HK-2 (cell line): ENCODE data around the gene SART3.

Source experiments
- DNase-seq: peaks from one replicate; pipeline ENCODE4 v3.0.0-alpha.2; 2018; ENCODE audit not compliant: unreplicated experiment

Gene SART3

DNA sequence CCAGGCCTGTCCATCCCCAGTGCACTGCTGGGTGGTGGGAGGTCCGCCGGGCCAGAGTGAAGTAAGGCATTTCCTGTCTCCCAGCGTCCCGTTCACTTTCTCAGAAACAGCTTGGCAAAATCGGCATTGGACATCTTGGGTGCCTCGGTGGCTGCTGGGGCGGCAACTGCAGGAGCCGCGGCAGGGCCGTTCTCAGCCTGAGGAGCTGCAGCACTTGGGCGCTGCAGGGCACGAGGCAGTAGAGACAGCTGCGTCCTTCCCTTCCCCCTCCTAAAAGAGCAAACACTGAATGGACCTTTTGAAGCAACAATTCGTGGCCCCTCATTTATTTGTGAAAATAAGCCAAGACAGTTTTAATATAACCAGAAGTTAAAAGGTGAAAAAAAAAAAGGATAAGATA is 37.6 kb downstream of the SART3 start:
- DNase-seq, result no peak

DNA sequence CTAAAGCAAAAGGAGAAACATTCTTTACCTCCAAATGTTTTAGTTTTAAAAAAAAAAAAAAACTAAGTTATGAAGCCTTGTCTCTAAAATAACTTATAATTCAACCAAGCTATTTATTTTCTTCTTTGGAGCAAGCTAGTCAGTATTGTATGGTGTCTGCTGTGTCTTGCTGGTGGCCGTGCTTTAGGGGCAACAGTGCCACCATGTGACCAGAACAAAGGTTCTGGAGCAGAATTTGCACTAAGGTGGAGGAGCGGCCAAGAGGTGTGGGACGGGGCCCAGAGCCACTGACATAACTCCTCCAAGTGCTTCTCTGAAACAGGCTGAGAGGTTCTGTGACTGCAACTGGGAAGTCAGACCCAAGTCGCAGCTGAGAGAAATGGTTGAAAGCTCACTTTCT is 41.4 kb downstream of the SART3 start:
- DNase-seq, result no peak

DNA sequence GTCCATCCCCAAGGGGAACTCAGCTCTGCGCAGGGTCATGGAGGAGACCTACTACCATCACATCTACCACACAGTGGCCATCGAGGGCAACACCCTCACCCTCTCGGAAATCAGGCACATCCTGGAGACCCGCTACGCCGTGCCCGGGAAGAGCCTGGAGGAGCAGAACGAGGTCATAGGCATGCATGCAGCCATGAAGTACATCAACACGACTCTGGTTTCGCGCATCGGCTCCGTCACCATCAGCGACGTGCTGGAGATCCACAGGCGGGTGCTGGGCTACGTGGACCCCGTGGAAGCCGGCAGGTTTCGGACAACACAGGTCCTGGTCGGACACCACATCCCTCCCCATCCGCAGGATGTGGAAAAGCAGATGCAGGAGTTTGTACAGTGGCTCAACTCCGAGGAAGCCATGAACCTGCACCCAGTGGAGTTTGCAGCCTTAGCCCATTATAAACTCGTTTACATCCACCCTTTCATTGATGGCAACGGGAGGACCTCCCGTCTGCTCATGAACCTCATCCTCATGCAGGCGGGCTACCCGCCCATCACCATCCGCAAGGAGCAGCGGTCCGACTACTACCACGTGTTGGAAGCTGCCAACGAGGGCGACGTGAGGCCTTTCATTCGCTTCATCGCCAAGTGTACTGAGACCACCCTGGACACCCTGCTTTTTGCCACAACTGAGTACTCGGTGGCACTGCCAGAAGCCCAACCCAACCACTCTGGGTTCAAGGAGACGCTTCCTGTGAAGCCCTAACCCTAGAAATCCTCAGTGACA is 42.1 kb downstream of the SART3 start:
- DNase-seq, result no peak

DNA sequence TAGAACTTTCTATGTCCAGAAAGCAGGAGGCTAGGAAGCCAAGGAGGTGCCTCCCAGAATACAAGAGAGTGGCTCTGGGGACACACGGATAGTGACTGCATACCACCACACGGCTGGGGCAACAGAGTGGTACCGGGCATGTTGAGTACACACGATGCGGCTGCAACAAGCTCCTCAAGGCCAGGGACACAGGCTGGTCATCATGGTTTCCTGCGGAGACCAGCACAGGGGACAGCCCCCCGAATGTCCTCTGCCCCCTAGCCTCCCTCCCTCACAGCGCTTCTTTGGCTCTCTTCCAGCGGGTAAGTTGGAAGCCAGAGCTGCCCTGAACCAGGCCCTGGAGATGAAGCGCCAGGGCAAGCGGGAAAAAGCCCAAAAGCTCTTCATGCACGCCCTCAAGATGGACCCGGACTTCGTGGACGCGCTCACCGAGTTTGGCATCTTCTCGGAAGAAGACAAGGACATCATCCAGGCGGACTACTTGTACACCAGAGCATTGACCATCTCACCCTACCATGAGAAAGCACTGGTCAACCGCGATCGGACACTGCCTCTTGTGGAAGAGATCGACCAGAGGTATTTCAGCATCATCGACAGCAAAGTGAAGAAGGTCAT is 42.8 kb downstream of the SART3 start:
- DNase-seq, result no peak

DNA sequence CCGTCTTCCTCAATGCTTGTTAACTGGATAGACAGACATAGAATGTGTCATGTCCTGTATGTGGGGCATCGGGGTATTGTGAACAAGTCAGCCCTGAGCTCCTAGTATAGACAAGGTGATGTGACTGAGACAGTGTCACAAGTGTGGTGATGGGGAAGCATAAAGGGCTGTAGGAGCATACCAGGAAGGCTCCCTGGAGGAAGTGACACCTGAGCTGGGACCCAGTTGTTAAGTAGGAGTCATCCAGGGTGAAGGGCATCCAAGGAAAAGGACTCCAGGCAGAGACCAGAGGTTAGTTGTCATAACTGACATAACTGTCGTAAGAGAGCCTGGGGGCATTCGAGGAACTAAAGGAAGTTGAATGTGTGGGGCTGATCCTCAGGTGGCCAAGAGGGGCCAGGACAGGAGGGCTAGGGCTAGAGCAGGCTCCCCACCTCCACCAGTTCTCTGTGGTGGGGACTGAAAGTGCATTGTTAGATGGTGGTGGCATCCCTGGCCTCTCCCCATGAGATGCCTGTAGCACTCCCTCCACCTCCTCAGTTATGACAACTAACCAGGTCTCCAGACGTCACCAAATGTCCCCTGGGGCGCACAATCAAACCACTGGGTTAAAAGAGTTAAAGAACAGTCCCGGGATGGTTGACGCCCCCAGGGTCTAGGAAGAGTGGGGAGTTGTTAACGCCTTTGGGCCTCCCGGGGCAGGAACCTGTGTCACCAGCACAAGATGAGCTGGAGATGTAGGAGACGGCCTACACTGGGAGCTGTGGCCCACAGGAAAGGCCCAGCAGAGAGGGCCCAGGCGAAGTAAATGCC is 43.5 kb downstream of the SART3 start:
- no peak for DNase-seq

DNA sequence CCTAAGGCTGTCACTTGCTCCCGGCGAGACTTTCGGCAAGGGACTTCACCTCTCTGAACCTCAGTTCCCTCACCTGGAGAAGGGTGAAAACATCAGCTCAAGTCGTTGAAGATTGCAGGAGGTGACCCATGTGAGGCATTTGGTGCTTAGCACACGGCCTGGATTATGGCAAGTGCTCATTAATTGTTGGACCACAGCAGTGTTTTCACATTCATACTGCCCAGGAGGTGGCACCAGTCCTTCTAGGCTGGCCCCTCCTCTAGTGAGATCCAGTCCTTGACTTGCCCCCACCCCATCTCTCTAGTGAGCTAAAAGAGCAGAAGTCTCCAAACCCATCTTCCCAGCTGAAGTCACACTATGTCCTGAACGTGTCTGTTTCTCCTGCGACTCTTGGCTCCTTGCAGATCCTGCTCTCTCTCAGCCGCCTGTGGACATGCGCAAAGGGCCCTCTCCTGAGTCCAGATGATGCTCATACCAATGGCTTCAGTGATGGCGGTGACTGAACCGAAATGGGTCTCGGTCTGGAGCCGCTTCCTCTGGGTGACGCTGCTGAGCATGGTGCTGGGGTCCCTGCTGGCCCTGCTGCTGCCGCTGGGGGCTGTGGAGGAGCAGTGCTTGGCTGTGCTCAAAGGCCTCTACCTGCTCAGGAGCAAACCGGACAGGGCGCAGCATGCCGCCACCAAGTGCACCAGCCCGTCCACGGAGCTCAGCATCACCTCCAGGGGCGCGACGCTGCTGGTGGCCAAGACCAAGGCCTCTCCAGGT is 44.3 kb downstream of the SART3 start:
- no peak for DNase-seq

DNA sequence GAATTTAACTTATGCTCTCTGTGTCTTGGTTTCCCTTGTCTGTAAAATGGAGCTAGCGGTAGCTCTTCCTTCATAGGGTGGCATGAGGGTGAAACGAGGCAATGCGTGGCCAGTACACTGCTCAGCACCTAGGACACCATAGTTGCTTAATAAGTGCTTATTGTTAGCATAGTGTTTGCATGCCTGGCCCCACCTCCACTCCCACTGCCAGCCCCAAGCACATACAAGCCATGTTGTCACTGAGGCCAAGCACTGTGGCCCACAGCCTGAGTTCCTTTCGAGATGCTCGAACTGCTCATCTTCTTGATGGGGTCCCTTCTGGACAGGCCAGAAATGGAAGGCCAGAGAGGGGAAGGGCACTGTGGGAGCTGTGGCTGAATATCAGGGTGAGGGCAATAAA is 45.1 kb downstream of the SART3 start:
- no peak for DNase-seq

DNA sequence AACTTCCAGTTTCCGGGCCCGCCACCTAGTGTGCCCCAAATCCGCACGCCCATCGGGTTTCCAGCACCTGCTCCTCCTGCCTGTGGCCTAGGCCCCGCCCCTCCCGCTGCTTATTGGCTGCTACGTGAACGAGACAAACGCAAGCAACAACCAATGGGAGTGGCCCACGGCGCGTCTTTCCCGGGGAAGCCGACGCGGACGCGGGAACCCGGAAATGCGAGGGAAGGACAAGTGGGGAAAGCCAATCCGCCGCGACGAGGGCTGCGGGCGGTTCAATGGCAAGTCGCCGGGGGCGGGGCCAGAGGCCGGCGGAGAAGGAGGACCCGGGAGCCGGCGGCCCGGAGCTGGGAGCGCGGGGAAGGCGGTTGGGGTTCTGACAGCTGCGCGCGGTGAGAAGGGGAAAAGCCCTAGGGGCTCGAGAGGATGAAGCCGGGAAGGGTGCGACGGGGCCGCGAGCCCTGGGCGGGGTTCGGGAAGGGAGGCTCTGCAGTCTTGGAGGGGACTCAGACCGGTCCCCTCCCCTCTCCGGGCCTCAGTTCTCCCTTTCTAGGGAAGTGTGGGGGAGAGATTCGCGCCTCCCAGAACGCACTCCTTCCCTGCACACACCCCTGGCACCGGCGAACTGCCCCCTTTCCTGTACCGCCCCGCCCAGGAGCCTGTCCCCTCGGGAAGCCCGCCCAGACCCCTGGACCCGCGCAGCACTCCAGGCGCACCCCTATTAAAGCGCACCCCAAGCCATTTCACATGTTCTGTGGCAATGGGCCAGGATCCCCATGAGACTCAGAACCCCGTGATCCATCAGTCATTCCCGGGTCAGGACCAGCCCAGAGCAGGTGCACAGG is 45.8 kb downstream of the SART3 start, which contains the start of gene FICD:
TSS of gene FICD (plus strand) at position 305 of the 842 bp plus-strand sequence. CDS start 1,696 bp downstream, outside the sequence.
- peak; percentile 100 for DNase-seq

DNA sequence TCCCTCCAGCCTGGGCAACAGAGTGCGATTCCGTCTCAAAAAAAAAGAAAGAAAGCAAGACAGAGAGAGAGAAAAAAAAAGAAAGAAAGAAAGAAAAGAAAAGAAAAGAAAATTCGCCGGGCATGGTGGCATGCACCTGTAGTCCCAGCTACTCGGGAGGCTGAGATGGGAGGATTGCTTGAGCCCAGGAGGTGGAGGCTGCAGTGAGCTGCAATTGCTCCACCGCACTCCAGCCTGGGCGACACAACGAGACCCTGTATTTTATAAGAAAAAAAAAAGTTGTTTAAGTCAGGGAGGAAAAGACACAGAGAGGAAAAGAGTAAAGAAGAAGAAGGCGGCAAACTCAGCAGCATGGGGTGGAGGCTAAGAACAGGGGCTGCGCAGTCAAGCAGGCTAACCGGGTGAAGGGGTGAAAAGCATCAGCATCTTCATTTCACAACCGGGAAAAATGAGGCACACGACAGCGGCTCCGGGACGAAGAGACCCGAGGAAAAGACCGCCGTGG is 46.5 kb downstream of the SART3 start:
- DNase-seq, result no peak

DNA sequence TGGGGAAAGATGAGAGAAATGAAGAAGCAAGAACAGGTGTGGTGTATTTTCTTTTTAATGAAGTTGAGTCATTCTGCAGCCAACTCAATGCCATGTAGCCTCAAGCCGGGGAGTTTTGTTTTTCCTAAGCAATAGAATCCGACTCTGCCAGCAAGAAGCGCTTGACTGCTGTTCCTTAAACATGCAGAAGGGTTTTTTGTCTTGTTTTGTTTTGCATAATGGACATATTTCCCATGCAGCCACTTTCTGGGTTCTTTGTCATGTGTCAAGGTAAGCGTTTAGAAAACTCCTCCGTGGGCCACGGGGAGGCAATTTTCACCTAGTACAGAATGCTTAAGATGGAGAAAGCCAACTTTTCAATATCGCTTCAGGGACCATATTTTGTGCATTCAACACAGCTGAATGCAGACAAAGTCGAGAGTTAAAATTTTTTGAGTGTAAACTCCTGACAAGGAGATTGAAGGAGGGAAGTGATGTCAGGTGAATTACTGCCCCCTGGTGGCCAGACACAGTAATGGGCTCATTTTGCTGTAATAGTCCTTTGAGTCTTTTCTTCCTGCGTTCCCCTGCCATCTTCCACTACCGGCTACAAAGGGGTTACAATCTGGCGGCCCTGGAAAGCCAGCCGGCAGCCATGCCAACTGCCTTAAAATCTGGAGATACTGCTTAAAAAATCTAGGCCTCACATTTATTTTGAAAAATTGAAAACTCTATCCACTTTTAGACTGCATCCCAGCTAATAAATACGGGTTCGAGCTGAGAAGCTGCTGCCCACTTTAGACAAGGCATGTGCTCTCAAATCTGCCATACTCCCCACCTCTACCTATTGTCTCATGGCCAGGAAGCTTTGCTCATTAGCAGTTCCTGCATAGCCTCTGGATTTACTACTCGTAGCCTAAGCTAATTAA is 49.1 kb downstream of the SART3 start:
- DNase-seq, result peak; percentile 63

DNA sequence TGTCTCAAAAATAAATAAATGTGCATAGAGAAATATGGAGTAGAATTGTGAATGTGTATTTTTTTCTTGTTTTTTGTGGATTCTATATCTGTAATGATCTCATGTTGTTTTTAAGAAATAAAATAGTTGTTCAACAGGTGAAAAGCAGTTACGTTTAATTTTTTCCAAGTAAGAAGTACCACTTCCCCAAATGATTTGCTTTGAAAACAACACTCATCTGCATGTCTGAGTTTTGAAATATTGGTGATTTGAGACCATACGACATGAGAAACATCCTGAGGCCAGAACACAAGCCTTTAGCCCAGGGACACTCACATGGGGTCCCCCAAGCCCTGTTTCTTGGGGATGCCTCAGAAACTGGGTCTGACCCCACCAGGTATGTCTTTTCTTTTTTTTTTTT is 50.1 kb downstream of the SART3 start:
- no peak for DNase-seq

DNA sequence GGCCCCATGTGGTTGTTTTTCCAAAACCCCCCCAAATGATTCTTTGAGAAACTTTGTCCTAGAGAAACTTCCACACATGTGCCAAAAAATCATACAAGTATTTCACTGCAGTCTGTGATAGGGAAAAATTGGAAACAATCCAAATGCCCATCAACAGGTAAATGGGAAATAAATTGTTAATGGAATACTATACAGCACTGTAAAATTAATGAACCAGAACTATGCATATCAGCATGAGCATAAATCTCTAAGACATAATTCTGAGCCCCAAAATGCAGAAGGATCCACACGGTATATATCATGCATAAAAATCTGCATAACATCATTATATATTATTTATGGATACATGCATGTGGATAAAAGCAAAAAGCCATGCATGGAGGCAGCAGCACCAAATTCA is 51.2 kb downstream of the SART3 start:
- DNase-seq, result no peak

DNA sequence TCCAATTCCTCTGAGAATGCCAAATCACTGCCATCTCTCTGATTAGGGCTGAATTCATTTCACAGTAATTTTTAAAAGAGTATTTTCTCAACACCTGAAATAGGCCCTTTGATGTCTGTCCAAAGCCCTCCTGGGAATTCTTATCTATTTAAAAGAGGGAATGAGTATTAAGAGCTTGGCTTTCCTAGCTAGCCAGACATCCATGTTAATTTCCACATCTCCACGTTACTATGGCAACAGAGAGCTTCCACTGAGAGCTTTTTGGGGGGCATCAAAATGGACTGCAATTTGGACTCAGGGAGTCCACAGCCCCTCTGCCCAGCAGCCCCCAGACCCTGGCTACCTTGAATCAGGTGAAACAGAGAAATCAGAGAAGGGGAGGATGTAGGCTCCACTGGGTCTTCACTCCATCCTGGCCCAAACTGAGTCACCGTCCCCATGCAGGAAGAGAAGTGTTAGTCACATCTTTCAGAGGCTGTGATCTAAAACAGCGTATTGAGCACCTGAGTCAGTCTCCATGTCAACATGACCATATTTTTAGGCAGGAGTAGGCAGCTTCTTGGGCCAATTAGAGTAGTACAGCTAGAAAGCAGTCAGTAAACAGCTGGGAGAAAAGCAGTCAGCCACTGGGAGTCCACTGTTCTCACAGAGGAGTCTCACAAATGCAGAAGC is 52.9 kb downstream of the SART3 start:
- no peak for DNase-seq

DNA sequence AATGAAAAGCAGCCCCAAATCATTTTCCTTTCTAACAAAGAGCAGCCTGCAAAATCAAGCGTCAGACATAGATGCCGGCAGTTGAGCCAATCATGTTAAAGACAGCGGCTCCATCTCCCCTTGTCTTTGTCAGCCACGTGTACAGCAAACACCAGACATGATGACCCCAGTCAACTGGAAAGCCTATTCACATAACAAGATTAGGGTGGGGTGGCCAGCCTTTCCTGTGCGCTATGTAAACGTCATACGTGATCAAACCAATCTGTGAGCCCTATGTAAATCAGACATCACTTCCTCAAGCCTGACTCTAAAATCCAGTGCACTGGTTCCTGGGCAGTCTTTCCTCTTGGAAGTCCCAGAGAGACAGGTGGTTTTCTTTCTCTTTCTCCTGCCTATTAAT is 55.8 kb downstream of the SART3 start:
- no peak for DNase-seq

DNA sequence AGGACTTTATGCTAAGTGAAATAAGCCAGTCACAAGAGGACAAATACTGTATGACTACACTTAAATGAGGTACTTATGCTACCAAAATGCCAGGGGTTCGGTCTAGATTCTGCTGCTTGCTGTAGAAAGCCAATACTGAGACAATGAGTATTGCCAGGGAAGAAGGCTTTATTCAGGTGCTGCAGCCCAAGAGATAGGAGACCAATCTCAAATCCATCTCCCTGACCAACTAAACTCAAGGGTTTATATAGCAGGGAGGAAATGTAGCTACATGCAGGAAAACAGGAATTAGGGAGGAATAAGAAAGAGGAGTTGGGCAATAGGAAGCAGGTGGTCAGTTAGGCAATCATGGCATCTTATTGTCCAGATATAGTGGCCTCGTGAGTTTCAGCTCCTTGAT is 58.1 kb downstream of the SART3 start:
- no peak for DNase-seq

DNA sequence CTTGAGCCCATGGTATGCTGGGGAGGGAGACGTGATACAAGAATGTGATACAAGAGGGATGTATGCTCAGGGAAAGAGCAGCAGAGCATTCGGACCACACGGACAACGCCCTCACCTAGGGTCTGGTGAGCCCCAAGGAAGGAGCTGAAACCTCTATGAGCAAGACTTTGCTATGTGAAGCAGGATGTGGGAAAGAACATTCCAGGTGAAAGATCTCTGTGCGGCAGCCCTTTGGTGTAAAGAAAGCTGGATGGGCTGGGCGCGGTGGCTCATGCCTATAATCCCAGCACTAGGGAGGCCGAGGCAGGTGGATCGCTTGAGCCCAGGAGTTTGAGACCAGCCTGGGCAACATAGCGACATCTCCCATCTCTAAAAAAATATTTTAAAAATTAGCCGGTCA is 62.8 kb downstream of the SART3 start:
- DNase-seq, result no peak

DNA sequence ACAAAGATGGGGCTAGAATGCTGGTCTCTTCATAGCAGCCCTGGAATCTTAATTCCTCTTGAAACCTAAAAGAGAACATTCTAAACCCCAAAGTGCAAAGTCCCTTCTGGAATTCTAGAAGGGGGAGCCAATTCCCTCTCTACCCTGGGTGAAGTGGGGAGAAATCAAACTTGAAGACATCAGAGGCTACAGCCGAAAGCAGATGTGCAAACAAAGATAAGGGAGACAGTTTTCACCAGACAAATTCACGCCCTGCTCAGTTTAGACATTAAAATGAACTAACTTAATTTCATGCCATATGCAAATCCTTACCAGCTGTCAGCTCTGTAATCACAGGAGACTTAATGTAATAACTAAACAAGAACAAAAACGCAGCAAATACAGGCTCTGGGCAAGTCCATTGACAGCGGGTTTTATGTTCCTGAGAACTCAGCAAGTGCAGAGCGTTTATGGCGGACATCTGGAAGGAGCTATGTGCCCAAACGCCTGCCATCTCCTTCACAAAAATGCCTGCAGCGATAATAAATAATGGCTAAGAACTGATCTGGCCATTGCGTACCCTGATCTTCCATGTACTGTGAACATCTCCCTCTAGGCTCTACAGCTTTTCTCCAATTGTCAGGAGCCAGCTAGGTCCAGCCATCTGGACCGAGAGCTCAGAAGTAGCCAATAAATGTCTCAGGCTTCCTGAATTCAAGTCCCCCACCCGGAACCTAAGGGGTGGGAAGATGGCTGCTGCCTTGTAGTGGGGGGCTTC is 65.0 kb downstream of the SART3 start:
- no peak for DNase-seq

DNA sequence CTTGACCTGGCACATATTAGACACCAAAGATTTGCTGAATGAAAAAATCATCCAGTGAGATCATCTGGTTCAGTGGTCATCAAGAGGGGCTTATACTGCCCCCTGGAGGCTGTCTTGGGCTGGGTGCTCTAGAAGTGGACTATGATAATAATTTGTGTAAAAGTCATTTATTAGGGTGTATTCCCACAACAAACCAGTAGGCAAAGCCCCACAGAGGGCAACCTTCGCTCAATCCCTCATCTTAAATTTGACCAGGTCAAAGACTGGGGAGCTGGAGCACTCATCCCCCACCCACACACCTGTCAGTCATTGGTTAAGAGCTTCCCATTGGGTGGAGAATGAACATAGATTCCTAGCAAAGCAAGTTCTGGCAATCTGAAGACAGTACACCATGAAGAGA is 65.9 kb downstream of the SART3 start:
- DNase-seq, result no peak
